GM08714 (cell line): Measurements from ENCODE around the gene INTS6.
A peak's percentile ranks its signal among the peaks of the same experiment; 100 is the strongest.

Source experiments
- H3K4me3 ChIP-seq: fragments of 200-500 bp; sonication (Bioruptor generic); 2 replicates; pipeline ENCODE4 v1.5.1; 2014; ENCODE audit warnings: mild to moderate bottlenecking, low read length, inconsistent platforms
- ZNF274 ChIP-seq: IDR thresholded peaks from 2 replicates; pipeline ENCODE4 v1.6.1; 2012; ENCODE audit warnings: mild to moderate bottlenecking, low read depth, low read length

The INTS6 gene

GRCh38 chr13:51452361-51453206, at the start of gene INTS6:
INTS6 (minus strand) TSS chr13:51453036; CDS start chr13:51452525, 511 bp downstream.
- H3K4me3 ChIP-seq: peak within 1 kb of the TSS; percentile 88
- no peak for TF ChIP-seq ZNF274

GRCh38 chr13:51502153-51502651, 49.4 kb upstream of the INTS6 start:
- no peak for TF ChIP-seq ZNF274
- H3K4me3 ChIP-seq: no peak overlapping the region

GRCh38 chr13:51501592-51502152, 48.8 kb upstream of the INTS6 start:
- no peak overlapping the region for H3K4me3 ChIP-seq
- TF ChIP-seq ZNF274: no peak

GRCh38 chr13:51501096-51501495, 48.3 kb upstream of the INTS6 start:
- no peak for TF ChIP-seq ZNF274
- no peak overlapping the region for H3K4me3 ChIP-seq

GRCh38 chr13:51500687-51501086, 47.9 kb upstream of the INTS6 start:
- TF ChIP-seq ZNF274: no peak
- H3K4me3 ChIP-seq: no peak overlapping the region

- H3K4me3 ChIP-seq: no peak overlapping the region
- TF ChIP-seq ZNF274: no peak
These were observed 47.0 kb upstream of the INTS6 start for GRCh38 chr13:51499841-51500240.

- no peak overlapping the region for H3K4me3 ChIP-seq
- no peak for TF ChIP-seq ZNF274
These were observed 42.5 kb upstream of the INTS6 start for GRCh38 chr13:51495316-51495715.

GRCh38 chr13:51494156-51494555, 41.3 kb upstream of the INTS6 start:
- no peak for TF ChIP-seq ZNF274
- H3K4me3 ChIP-seq: no peak overlapping the region

- no peak for TF ChIP-seq ZNF274
These were observed 35.4 kb upstream of the INTS6 start for GRCh38 chr13:51488212-51488611.

GRCh38 chr13:51481656-51482055, 28.8 kb upstream of the INTS6 start:
- no peak for TF ChIP-seq ZNF274

More at GRCh38 chr13:51488212-51488611, 35.4 kb upstream of the INTS6 start:
- H3K4me3 ChIP-seq: no peak overlapping the region

GRCh38 chr13:51479199-51479523, 26.3 kb upstream of the INTS6 start:
- no peak overlapping the region for H3K4me3 ChIP-seq
- TF ChIP-seq ZNF274: no peak

More at GRCh38 chr13:51481656-51482055, 28.8 kb upstream of the INTS6 start:
- H3K4me3 ChIP-seq: no peak overlapping the region

GRCh38 chr13:51478418-51479198, 25.8 kb upstream of the INTS6 start:
- no peak overlapping the region for H3K4me3 ChIP-seq
- no peak for TF ChIP-seq ZNF274

- no peak for TF ChIP-seq ZNF274
- H3K4me3 ChIP-seq: no peak overlapping the region
These were observed 25.0 kb upstream of the INTS6 start for GRCh38 chr13:51477653-51478324.

- no peak for TF ChIP-seq ZNF274
- no peak overlapping the region for H3K4me3 ChIP-seq
These were observed 24.3 kb upstream of the INTS6 start for GRCh38 chr13:51477149-51477548.
